LNCAP (cell line): ENCODE results near the gene ANAPC15.
"Not testable (repeated sequence)": the region's sequence is repeated elsewhere in the genome, so short reads cannot be mapped to it uniquely, and the experiment has no call there.

ENCODE experiments used
- CTCF ChIP-seq: fragments of 450-650 bp; IDR thresholded peaks from 2 replicates; pipeline ENCODE4 v1.5.1; 2017; ENCODE audit warnings: mild to moderate bottlenecking

The ANAPC15 gene

GRCh38 chr11:72135473-72135872, 23.0 kb upstream of the ANAPC15 start, which contains the start of gene FOLR3:
Gene FOLR3 (plus strand): TSS chr11:72135725. CDS start chr11:72135953, 228 bp downstream.
- not testable (repeated sequence) for TF ChIP-seq CTCF

GRCh38 chr11:72132646-72133045, 20.2 kb upstream of the ANAPC15 start:
- no peak for TF ChIP-seq CTCF

GRCh38 chr11:72129381-72129780, 16.9 kb upstream of the ANAPC15 start:
- no peak for TF ChIP-seq CTCF

- no peak for TF ChIP-seq CTCF
These were observed 15.4 kb upstream of the ANAPC15 start for GRCh38 chr11:72127923-72128322.

GRCh38 chr11:72125956-72126355, 13.5 kb upstream of the ANAPC15 start:
- TF ChIP-seq CTCF: no peak

- TF ChIP-seq CTCF: no peak
These were observed 11.6 kb upstream of the ANAPC15 start for GRCh38 chr11:72124046-72124445.

GRCh38 chr11:72123117-72123653, 10.7 kb upstream of the ANAPC15 start:
- TF ChIP-seq CTCF: no peak

- TF ChIP-seq CTCF: no peak
These were observed 10.1 kb upstream of the ANAPC15 start for GRCh38 chr11:72122607-72123006.
